Neural cell (in vitro differentiated cells): ENCODE data around the gene LAYN. TPM values are rescaled to one million over a fixed set of nuclear protein-coding genes. Genes with fewer than 3 reads are reported as not detected.

Experiments
- H2AFZ ChIP-seq: fragments of 200-600, 300-800 bp; sonication (generic), shearing (Covaris generic); 2 replicates; pipeline ENCODE4 v1.6.0; 2014; ENCODE audit warnings: low read depth, mild to moderate bottlenecking, antibody characterized with exemption, low read length, moderate library complexity
- H3F3A ChIP-seq: fragments of 200-600 bp; shearing (Covaris generic); 2 replicates; pipeline ENCODE4 v1.6.1; 2016; ENCODE audit warnings: mild to moderate bottlenecking, moderate library complexity, mixed read lengths, antibody characterized with exemption, low read length; ENCODE audit not compliant: insufficient read depth, poor library complexity, severe bottlenecking
- H3K27ac ChIP-seq: fragments of 200-600, 300-800 bp; sonication (generic), shearing (Covaris generic); 2 replicates; pipeline ENCODE4 v1.5.1; 2014; ENCODE audit warnings: mild to moderate bottlenecking, low read length, moderate library complexity
- H3K27me3 ChIP-seq: fragments of 300-800, 200-600 bp; sonication (generic), shearing (Covaris generic); 2 replicates; pipeline ENCODE4 v1.6.0; 2014; ENCODE audit warnings: mild to moderate bottlenecking, low read depth, low read length, moderate library complexity; ENCODE audit not compliant: insufficient read depth
- H3K36me3 ChIP-seq: fragments of 300-800, 200-600 bp; sonication (generic), shearing (Covaris generic); 2 replicates; pipeline ENCODE4 v1.5.1; 2014; ENCODE audit warnings: mild to moderate bottlenecking, antibody characterized with exemption, low read length, moderate library complexity; ENCODE audit not compliant: insufficient read depth
- H3K4me2 ChIP-seq: fragments of 300-800, 200-600 bp; sonication (generic), shearing (Covaris generic); 2 replicates; pipeline ENCODE4 v1.6.0; 2014; ENCODE audit warnings: mild to moderate bottlenecking, low read length
- H3K4me3 ChIP-seq: fragments of 300-800, 200-600 bp; sonication (generic), shearing (Covaris generic); 2 replicates; pipeline ENCODE4 v1.5.1; 2014; ENCODE audit warnings: mild to moderate bottlenecking, low read length, moderate library complexity
- H3K79me2 ChIP-seq: fragments of 200-600 bp; shearing (Covaris generic); replicated peaks from 2 replicates; pipeline ENCODE4 v1.6.0; 2014; ENCODE audit warnings: mild to moderate bottlenecking, low read length, moderate library complexity; ENCODE audit not compliant: insufficient read depth
- H3K9ac ChIP-seq: fragments of 300-800, 200-600 bp; sonication (generic), shearing (Covaris generic); 2 replicates; pipeline ENCODE4 v1.6.1; 2016; ENCODE audit warnings: mild to moderate bottlenecking, low read length, mixed read lengths
- H3K9me2 ChIP-seq: fragments of 200-600 bp; shearing (Covaris generic); 2 replicates; pipeline ENCODE4 v1.6.1; 2016; ENCODE audit warnings: mild to moderate bottlenecking, low read length, mixed read lengths; ENCODE audit not compliant: insufficient read depth
- H3K9me3 ChIP-seq: fragments of 200-600, 300-800 bp; sonication (generic), shearing (Covaris generic); 2 replicates; pipeline ENCODE4 v1.6.1; 2016; ENCODE audit warnings: mild to moderate bottlenecking, mixed run types, low read length, moderate library complexity, mixed read lengths
- H4K20me1 ChIP-seq: fragments of 200-600 bp; shearing (Covaris generic); 2 replicates; pipeline ENCODE4 v1.6.1; 2016; ENCODE audit warnings: mild to moderate bottlenecking, mixed run types; ENCODE audit not compliant: insufficient read depth
- CTCF ChIP-seq: fragments of 450-650 bp; IDR thresholded peaks from 2 replicates; pipeline ENCODE4 v1.5.1; 2014; ENCODE audit warnings: antibody characterized with exemption, mild to moderate bottlenecking, moderate library complexity; ENCODE audit not compliant: poor library complexity, severe bottlenecking
- EP300 ChIP-seq: fragments of 450-650 bp; conservative IDR thresholded peaks from 2 replicates; pipeline ENCODE4 v1.6.1; 2014; ENCODE audit warnings: antibody characterized with exemption, mild to moderate bottlenecking, moderate library complexity; ENCODE audit not compliant: poor library complexity, severe bottlenecking
- EZH2 ChIP-seq: fragments of 200-600, 300-800 bp; shearing (Covaris generic), sonication (generic); IDR thresholded peaks from 2 replicates; pipeline ENCODE4 v1.6.1; 2014; ENCODE audit warnings: antibody characterized with exemption, low read length, borderline replicate concordance, mild to moderate bottlenecking; ENCODE audit not compliant: insufficient read depth, poor library complexity, severe bottlenecking
- MXI1 ChIP-seq: fragments of 450-650 bp; conservative IDR thresholded peaks from 2 replicates; pipeline ENCODE4 v1.6.1; 2014; ENCODE audit warnings: antibody characterized with exemption, mild to moderate bottlenecking; ENCODE audit not compliant: poor library complexity, severe bottlenecking
- POLR2AphosphoS5 ChIP-seq: IDR thresholded peaks from 2 replicates; pipeline ENCODE4 v1.6.1; 2012
- RAD21 ChIP-seq: fragments of 450-650 bp; conservative IDR thresholded peaks from 2 replicates; pipeline ENCODE4 v1.6.1; 2014; ENCODE audit warnings: antibody characterized with exemption, mild to moderate bottlenecking, moderate library complexity
- REST ChIP-seq: IDR thresholded peaks from 2 replicates; pipeline ENCODE4 v1.6.1; 2012; ENCODE audit warnings: borderline replicate concordance
- SMC3 ChIP-seq: fragments of 450-650 bp; conservative IDR thresholded peaks from 2 replicates; pipeline ENCODE4 v1.6.1; 2014; ENCODE audit warnings: antibody characterized with exemption, mild to moderate bottlenecking, moderate library complexity; ENCODE audit not compliant: poor library complexity
- TAF1 ChIP-seq: IDR thresholded peaks from 2 replicates; pipeline ENCODE4 v1.6.1; 2012; ENCODE audit warnings: low read depth
- polyA plus RNA-seq: library from polyadenylated mRNA; depleted of rRNA; stranded (reverse); fragments of >200 nt; gene quantifications from 2 replicates; pipeline ENCODE4 v1.2.3, GENCODE V29; 2014

The LAYN gene
- polyA plus RNA-seq, 1 donor from 2014 or later = not detected

- Histone ChIP-seq H3K27ac (no peak overlapping the region), H3K4me3 (no peak overlapping the region), H3K9ac (no peak overlapping the region), H4K20me1 (no peaks in the 10 kb centered on the region), H3K27me3 (no peaks in the 10 kb centered on the region), H3K9me2 (no peaks in the 10 kb centered on the region), H3K36me3 (no peaks in the 10 kb centered on the region), H2AFZ (no peak overlapping the region), H3F3A (no peaks in the 10 kb centered on the region), H3K9me3 (no peaks in the 10 kb centered on the region), H3K79me2 (no peaks in the 10 kb centered on the region), H3K4me2 (no peak overlapping the region)
- TF ChIP-seq CTCF (no peak), REST (no peak), POLR2AphosphoS5 (no peak), TAF1 (no peak), SMC3 (no peak), EZH2 (no peak), MXI1 (no peak), EP300 (no peak), RAD21 (no peak)
Observed at GRCh38 chr11:111577821-111578220, 37.3 kb downstream of the LAYN start.

GRCh38 chr11:111581341-111581740 lies 40.8 kb downstream of the LAYN start:
- Histone ChIP-seq H3K4me3 (no peak overlapping the region), H3K4me2 (no peak overlapping the region), H3F3A (no peaks in the 10 kb centered on the region), H3K79me2 (no peaks in the 10 kb centered on the region), H3K36me3 (no peaks in the 10 kb centered on the region), H3K9me3 (no peaks in the 10 kb centered on the region), H3K27ac (no peak overlapping the region), H3K9me2 (no peaks in the 10 kb centered on the region), H3K27me3 (no peaks in the 10 kb centered on the region), H2AFZ (no peak overlapping the region), H4K20me1 (no peaks in the 10 kb centered on the region), H3K9ac (no peak overlapping the region)
- TF ChIP-seq CTCF = no peak
- no peak for TF ChIP-seq REST
- TF ChIP-seq EZH2 = no peak
- no peak for TF ChIP-seq EP300
- no peak for TF ChIP-seq RAD21
- no peak for TF ChIP-seq MXI1
- no peak for TF ChIP-seq SMC3
- TF ChIP-seq POLR2AphosphoS5 = no peak
- TF ChIP-seq TAF1 = no peak
